NCI-H1417 treated with DMSO at 0.1 percent for 48 hours (cell line): Measurements from ENCODE around the gene GHRL.
A peak's percentile ranks its signal among the peaks of the same experiment; 100 is the strongest.
"Not testable (repeated sequence)": the region's sequence is repeated elsewhere in the genome, so short reads cannot be mapped to it uniquely, and the experiment has no call there.

Source experiments
- DNase-seq: peaks from one replicate; lab custom pipeline; 2025; lab: John Stamatoyannopoulos, UW

The GHRL gene

GRCh38 chr3:10273702-10274305 is 18.9 kb downstream of the GHRL start:
- DNase-seq = no peak

DNA sequence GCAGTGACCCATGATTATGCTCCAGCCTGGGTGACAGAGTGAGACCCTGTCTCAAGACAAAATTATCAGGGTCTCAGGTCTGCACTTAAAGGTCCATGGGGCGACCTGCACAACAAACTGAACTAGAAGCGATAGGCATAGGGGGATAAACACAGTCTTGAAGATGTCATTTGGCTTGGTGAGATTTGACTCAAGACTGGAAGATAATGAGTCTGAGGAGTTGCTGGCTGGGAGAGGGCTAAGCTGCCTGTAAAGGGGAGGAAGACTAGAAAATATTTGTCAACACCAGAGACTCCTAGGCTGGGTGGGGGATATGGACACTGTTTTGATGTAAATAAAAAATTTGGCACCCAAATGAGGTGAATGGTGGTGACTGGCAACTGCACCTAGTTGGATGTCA is 19.8 kb downstream of the GHRL start:
- no peak for DNase-seq

- not testable (repeated sequence) for DNase-seq
Measured at GRCh38 chr3:10272476-10272875, 20.3 kb downstream of the GHRL start.

GRCh38 chr3:10269443-10269842 is 23.3 kb downstream of the GHRL start:
- DNase-seq = no peak

- no peak for DNase-seq
Measured at GRCh38 chr3:10268930-10269329, 23.8 kb downstream of the GHRL start.

DNA sequence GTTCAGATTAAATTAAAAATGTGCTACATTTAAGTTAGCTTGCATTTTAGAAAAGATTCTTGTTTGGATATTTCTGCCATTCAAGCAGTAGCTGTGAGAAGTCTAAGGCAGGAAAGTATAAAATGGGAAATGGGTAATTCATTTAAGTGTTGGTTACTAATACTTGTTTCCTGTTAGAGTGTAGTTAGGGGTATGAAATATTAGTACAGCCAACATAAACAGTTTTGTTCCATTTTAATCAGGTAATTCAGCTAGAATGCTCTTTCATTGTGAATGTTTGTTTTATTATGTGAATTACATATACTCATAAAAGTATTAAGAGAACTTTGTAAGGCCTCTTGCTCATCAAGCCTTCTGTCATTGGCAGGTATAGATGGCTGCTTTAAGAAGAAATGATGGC is 24.6 kb downstream of the GHRL start:
- DNase-seq = no peak

- not testable (repeated sequence) for DNase-seq
Measured at GRCh38 chr3:10266936-10267335, 25.8 kb downstream of the GHRL start.

DNA sequence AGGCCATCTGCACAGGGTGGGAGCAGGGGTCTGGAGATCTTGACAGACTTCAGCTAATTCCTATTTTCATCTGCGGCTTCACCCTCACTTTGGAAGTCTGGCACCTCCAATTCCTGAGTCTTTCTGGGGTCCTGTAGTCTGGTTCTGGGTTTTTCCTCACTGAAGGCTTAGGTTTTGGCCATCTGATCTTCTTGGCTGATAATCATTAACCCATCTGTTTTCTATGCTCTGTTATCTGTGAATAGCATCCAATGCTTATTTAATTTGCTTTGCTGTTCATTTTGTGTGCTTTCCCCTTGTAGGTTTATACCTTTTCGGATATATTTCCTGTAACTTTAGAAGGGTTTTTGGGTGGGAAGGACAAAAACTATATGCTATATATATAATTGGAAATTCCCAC is 26.9 kb downstream of the GHRL start:
- no peak for DNase-seq

DNA sequence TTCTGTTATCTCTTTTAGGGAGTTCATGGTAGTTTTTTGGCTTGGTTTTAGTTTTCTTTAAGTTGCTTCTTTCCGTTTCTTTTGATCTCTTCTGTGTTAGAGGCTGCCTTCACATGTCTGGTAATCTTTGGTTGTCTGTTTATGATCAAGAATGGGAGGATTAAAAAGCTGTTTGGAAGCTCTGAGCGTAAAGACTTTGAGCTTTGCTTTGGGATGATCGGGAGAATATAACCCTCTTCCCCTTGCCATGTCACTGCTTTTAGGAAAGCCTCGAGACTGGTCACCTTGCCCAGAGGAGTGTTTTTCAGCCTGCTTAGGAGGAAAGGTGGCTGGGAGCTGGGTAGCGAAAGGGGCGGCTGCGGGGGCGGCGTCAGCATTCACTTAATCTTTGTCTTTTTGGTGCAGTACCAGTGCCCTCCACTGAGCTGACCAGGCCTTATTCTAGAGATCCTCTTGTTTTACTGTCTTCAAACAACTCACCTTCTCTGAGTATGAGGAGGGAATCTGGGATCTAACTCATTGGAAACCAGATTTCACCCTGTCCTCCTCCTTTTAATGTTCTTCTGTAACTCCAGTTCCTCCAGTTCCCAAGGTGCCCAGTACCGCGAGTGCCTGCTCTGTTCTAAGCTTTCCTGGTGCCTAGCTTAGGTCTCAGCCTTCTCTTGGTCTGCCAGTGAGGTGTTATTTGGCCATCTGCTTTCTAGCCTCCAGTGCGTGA is 28.9 kb downstream of the GHRL start:
- no peak for DNase-seq

DNA sequence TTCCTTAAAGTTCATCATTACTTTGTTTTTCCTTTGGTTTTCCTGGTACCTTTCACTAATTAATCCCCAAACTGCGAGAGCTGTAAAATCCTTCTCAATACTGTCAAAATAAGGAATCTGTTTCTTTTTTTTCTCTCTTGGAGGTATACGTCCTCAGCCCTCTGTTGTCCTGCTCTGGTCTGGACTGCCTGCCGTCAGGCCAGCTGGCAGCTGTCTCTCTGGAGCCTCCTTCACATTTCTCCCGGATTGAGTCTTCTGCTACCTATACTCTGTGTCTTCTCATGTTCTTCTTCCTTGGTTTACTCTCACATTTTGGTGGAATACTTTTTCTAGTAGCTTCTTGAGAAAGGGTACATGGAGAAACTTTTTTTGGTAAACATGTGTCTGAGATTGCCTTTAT is 30.7 kb downstream of the GHRL start:
- DNase-seq = no peak

DNA sequence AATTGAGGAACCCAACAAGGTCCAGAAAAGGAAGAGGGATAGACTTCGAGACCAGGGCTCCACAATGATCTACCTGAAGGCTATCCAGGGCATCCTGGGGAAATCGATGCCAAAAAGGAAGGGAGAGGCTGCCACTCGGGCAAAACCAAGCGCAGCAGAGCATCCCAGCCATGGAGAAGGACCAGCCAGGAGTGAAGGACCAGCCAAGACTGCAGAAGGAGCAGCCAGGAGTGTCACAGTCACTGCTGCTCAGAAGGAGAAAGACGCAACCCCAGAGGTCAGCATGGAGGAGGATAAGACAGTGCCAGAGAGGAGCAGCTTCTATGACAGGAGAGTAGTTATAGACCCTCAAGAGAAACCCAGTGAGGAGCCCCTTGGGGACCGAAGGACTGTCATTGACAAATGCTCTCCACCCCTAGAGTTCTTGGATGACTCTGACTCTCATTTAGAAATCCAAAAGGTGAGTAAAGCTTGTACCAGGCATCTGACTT is 32.5 kb downstream of the GHRL start:
- no peak for DNase-seq

- DNase-seq = no peak
Measured at GRCh38 chr3:10259798-10260197, 32.9 kb downstream of the GHRL start.

GRCh38 chr3:10259036-10259435 is 33.7 kb downstream of the GHRL start:
- DNase-seq = no peak

DNA sequence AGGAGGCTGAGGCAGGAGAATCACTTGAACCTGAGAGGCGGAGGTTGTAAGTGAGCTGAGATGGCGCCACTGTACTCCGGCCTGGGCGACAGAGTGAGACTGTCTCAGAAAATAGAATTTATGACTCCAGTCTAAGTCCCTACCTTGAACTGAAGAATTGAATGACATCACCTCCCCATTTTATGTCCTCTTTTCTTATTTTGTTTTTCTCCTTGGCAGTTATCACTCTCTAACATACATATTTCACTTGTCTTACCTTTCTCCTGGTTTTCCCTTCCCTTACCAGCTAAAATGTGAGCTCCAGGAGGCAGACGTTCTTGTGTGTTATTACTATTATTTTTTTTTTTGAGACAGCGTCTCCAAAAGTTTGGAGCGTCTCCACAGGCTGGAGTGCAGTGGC is 36.9 kb downstream of the GHRL start:
- no peak for DNase-seq

- DNase-seq = no peak
Measured at GRCh38 chr3:10253731-10254130, 39.0 kb downstream of the GHRL start.

DNA sequence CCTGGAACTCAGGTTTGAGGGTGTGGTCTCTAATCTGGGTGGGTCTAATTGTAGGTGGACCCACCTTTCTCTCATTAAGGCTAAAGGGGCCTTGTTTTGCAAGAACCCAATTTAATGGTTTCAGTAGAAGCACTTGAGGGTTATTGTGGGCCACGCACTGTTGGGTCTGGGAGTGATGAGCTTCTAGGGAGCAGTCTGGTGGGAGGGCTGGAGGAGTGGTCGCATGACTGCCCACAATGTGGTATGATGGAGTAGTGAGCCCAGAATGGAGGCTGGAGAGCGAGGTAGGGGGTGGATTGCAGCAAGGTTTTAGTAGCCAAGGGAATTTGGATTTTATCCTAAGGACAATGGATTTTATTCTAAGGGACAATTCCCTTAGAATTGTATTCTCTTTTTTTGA is 41.7 kb downstream of the GHRL start:
- no peak for DNase-seq

GRCh38 chr3:10249833-10250232 is 42.9 kb downstream of the GHRL start:
- no peak for DNase-seq

GRCh38 chr3:10248984-10249748 is 43.6 kb downstream of the GHRL start:
- no peak for DNase-seq

DNA sequence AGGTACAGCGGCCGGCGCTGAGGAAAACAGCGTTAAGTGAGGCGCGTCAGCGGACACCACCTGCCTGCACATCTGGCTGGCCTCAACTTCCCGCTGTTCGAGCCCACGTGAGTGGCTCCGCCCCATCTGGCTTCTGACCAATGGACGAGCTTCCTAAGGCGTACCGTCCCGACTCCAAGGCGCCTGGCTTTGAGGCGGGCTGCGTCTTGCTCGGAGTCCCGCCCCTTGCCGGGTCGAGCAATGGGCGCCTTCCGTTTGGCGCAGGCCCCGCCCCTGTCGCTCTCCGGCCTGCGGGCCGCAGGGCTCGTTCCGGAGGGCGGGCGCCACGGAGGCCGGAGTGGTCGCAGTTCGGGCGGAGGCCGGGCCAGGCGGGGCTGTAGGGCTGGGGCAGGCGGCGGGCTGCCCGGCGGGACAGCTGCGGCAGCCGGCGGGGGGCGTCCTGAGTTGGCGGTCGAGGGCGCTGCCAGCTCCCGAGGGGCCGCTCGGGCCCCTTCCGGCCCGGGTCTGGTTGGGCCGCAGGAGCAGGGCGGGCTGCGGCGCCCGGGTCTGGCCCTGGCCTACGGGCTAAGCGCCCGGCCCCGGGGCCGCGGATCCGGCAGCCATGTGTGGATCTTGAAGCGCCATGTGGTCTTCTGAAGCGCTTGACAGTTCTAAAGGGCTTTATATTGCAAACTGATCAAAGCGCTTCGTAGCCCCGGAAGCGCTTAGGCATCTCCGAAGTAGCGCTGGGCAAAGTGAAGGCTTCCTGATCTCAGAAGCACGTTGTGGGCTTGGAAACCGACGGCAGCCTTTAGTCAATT is 44.4 kb downstream of the GHRL start, which contains the start of gene TATDN2:
Gene TATDN2 (plus strand): TSS at position 276 of the 800 bp plus-strand sequence. CDS start 742 bp downstream, outside the sequence.
- DNase-seq = peak; percentile 79

DNA sequence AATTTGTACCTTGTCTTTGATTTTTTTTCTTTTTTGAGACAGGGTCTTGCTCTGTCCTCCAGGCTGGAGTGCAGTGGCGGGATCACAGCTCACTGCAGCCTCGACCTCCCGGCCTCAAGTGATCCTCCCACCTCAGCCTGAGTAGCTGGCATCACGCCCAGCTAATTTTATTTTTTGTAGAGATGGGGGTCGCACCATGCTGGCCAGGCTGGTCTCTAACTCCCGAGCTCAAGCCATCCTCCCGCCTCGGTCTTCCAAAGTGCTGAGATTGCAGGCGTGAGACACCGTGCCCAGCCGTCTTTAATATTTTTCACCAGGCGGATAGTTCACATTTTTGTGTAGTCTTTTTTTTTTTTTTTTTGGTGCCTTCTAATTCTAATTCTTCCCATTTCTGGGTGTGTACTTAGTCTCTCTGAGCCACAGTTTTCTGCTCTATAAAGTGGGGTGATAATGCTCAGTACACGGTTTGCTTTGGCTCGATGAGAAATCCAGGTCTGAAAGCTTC is 45.0 kb downstream of the GHRL start:
- DNase-seq = no peak

DNA sequence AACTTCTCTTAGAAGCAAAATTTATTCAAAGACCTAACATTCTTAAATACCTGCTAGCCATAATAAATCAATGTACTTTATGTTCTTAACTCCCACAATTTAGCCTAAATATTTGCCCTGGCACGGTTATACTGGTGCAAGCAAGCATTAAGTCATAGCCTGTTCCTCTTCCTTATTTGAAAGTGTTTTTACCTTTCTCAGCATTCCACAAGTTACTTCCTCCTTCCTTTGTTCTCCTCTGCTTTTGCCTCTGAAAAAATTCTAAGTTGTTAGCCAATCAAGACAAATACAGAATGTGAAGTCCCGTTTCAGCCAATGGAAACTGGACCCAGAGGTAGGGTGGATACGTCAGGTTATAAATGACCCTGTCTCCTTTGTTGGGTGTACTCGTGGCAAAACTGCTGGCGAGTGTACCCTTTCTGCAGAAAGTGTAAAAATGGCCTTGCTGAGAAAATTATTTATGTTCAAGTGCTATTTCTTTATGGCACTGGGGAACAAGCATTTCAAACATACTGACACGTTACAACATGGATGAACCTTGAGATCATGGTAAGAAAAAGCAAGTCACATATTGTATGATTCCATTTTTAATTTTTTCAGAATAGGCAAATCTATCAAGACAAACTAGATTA is 47.5 kb downstream of the GHRL start:
- no peak for DNase-seq
